ENCODE results near the gene RBM25. TPM values are rescaled to one million over a fixed set of nuclear protein-coding genes. Genes with fewer than 3 reads are reported as not detected.
"Not testable (repeated sequence)": the region's sequence is repeated elsewhere in the genome, so short reads cannot be mapped to it uniquely, and the experiment has no call there.

The RBM25 gene
- 128 and 129 TPM in 2 replicates for total RNA-seq

- DNase-seq (ENCODE audit: low spot score) = peak; percentile 94
- no peaks in the 10 kb centered on the region for H3K27me3 Mint-ChIP-seq (ENCODE audit: insufficient read depth)
- intact Hi-C loops (cut with micrococcal nuclease) = loop anchor here (1.0 to 5.0 kb wide), 13 partner anchors 31 to 1024 kb away; partner anchors contain the start of genes ALDH6A1, DCAF4, DNAL1 and DPF3
- H3K36me3 Mint-ChIP-seq (ENCODE audit: low read depth) = peaks cover 17% of the 10 kb centered on the region
- no peaks in the 10 kb centered on the region for H3K9me3 Mint-ChIP-seq
- no peak within 1 kb of the TSS for H3K27ac Mint-ChIP-seq
- H3K4me3 Mint-ChIP-seq = no peak within 1 kb of the TSS
- peaks cover 32% of the 10 kb centered on the region for H3K4me1 Mint-ChIP-seq (ENCODE audit: low read depth)
Measured at GRCh38 chr14:73058224-73058921, at the start of gene RBM25. RBM25 (plus strand) TSS chr14:73058534; CDS start chr14:73071642, 13,108 bp downstream.

GRCh38 chr14:73011189-73011588, 47.1 kb upstream of the RBM25 start:
- DNase-seq (ENCODE audit: low spot score); H3K27ac Mint-ChIP-seq; H3K4me3 Mint-ChIP-seq; H3K27me3 Mint-ChIP-seq (ENCODE audit: insufficient read depth); H3K9me3 Mint-ChIP-seq; intact Hi-C loops (cut with micrococcal nuclease): not testable (repeated sequence)
- H3K4me1 Mint-ChIP-seq (ENCODE audit: low read depth) = peaks cover 18% of the 10 kb centered on the region
- peaks cover 28% of the 10 kb centered on the region for H3K36me3 Mint-ChIP-seq (ENCODE audit: low read depth)

GRCh38 chr14:73014105-73014504, 44.2 kb upstream of the RBM25 start:
- peak; percentile 1 for DNase-seq (ENCODE audit: low spot score)

GRCh38 chr14:73015552-73015951, 42.8 kb upstream of the RBM25 start:
- Mint-ChIP-seq H3K36me3 (ENCODE audit: low read depth) (peaks cover 28% of the 10 kb centered on the region), H3K4me1 (ENCODE audit: low read depth) (peaks cover 18% of the 10 kb centered on the region)
- H3K27me3 Mint-ChIP-seq (ENCODE audit: insufficient read depth); DNase-seq (ENCODE audit: low spot score); intact Hi-C loops (cut with micrococcal nuclease); H3K27ac Mint-ChIP-seq; H3K4me3 Mint-ChIP-seq; H3K9me3 Mint-ChIP-seq: not testable (repeated sequence)

More at GRCh38 chr14:73014105-73014504, 44.2 kb upstream of the RBM25 start:
- Mint-ChIP-seq H3K9me3 (peaks cover 1% of the 10 kb centered on the region), H3K4me1 (ENCODE audit: low read depth) (peaks cover 18% of the 10 kb centered on the region), H3K27me3 (ENCODE audit: insufficient read depth) (no peaks in the 10 kb centered on the region), H3K36me3 (ENCODE audit: low read depth) (peaks cover 30% of the 10 kb centered on the region), H3K27ac (peak overlapping the region; percentile 71), H3K4me3 (no peak overlapping the region)
- intact Hi-C loops (cut with micrococcal nuclease) = loop anchor here (1.0 kb wide), 2 partner anchors 13 to 44 kb away; partner anchors contain the start of genes RBM25 and ZFYVE1

- Mint-ChIP-seq H3K4me1 (ENCODE audit: low read depth) (peaks cover 18% of the 10 kb centered on the region), H3K36me3 (ENCODE audit: low read depth) (peaks cover 28% of the 10 kb centered on the region)
- H3K4me3 Mint-ChIP-seq; H3K27ac Mint-ChIP-seq; H3K27me3 Mint-ChIP-seq (ENCODE audit: insufficient read depth); DNase-seq (ENCODE audit: low spot score); intact Hi-C loops (cut with micrococcal nuclease); H3K9me3 Mint-ChIP-seq: not testable (repeated sequence)
Measured at GRCh38 chr14:73016011-73016410, 42.3 kb upstream of the RBM25 start.

- Mint-ChIP-seq H3K9me3 (no peaks in the 10 kb centered on the region), H3K4me3 (no peak overlapping the region), H3K27ac (no peak overlapping the region), H3K27me3 (ENCODE audit: insufficient read depth) (peaks cover 1% of the 10 kb centered on the region), H3K36me3 (ENCODE audit: low read depth) (peaks cover 32% of the 10 kb centered on the region), H3K4me1 (ENCODE audit: low read depth) (peaks cover 40% of the 10 kb centered on the region)
- no peak for DNase-seq (ENCODE audit: low spot score)
- intact Hi-C loops (cut with micrococcal nuclease) = no loop called here
Measured at GRCh38 chr14:73022051-73022450, 36.3 kb upstream of the RBM25 start.

- peak overlapping the region; percentile 93 for H3K4me3 Mint-ChIP-seq
- no peak for DNase-seq (ENCODE audit: low spot score)
- H3K36me3 Mint-ChIP-seq (ENCODE audit: low read depth) = peaks cover 24% of the 10 kb centered on the region
- no peaks in the 10 kb centered on the region for H3K9me3 Mint-ChIP-seq
- H3K4me1 Mint-ChIP-seq (ENCODE audit: low read depth) = peaks cover 51% of the 10 kb centered on the region
- peaks cover 1% of the 10 kb centered on the region for H3K27me3 Mint-ChIP-seq (ENCODE audit: insufficient read depth)
- peak overlapping the region; percentile 30 for H3K27ac Mint-ChIP-seq
- intact Hi-C loops (cut with micrococcal nuclease) = loop anchor here (5.0 kb wide), 1 partner anchor 432 kb away; the partner anchor contains the start of gene NUMB
Measured at GRCh38 chr14:73025544-73025943, 32.8 kb upstream of the RBM25 start.

- Mint-ChIP-seq H3K36me3 (ENCODE audit: low read depth) (peaks cover 24% of the 10 kb centered on the region), H3K4me1 (ENCODE audit: low read depth) (peaks cover 50% of the 10 kb centered on the region), H3K4me3 (peak overlapping the region; percentile 93), H3K27ac (peak overlapping the region; percentile 78), H3K9me3 (no peaks in the 10 kb centered on the region), H3K27me3 (ENCODE audit: insufficient read depth) (peaks cover 1% of the 10 kb centered on the region)
- peak; percentile 3 for DNase-seq (ENCODE audit: low spot score)
- intact Hi-C loops (cut with micrococcal nuclease) = loop anchor here (2.0 to 5.0 kb wide), 2 partner anchors 100 to 431 kb away; partner anchors contain the start of genes DCAF4 and NUMB
Measured at GRCh38 chr14:73026243-73026844, 32.0 kb upstream of the RBM25 start.

GRCh38 chr14:73026845-73027542, 31.3 kb upstream of the RBM25 start, which contains the start of gene ZFYVE1:
ZFYVE1 (minus strand) TSS chr14:73027106; CDS start chr14:73024508, 2,598 bp downstream.
- H3K9me3 Mint-ChIP-seq = no peaks in the 10 kb centered on the region
- peak within 1 kb of the TSS; percentile 94 for H3K27ac Mint-ChIP-seq
- peaks cover 44% of the 10 kb centered on the region for H3K4me1 Mint-ChIP-seq (ENCODE audit: low read depth)
- intact Hi-C loops (cut with micrococcal nuclease) = loop anchor here (1.0 to 5.0 kb wide), 6 partner anchors 13 to 859 kb away; partner anchors contain the start of genes DCAF4, NUMB, PSEN1 and RBM25
- peaks cover 21% of the 10 kb centered on the region for H3K36me3 Mint-ChIP-seq (ENCODE audit: low read depth)
- DNase-seq (ENCODE audit: low spot score) = peak; percentile 90
- peak within 1 kb of the TSS; percentile 97 for H3K4me3 Mint-ChIP-seq
- peaks cover 1% of the 10 kb centered on the region for H3K27me3 Mint-ChIP-seq (ENCODE audit: insufficient read depth)

GRCh38 chr14:73027546-73027945, 30.8 kb upstream of the RBM25 start:
- peaks cover 1% of the 10 kb centered on the region for H3K27me3 Mint-ChIP-seq (ENCODE audit: insufficient read depth)
- intact Hi-C loops (cut with micrococcal nuclease) = loop anchor here (1.0 to 5.0 kb wide), 6 partner anchors 13 to 859 kb away; partner anchors contain the start of genes DCAF4, NUMB, PSEN1 and RBM25
- no peaks in the 10 kb centered on the region for H3K9me3 Mint-ChIP-seq
- H3K4me1 Mint-ChIP-seq (ENCODE audit: low read depth) = peaks cover 38% of the 10 kb centered on the region
- DNase-seq (ENCODE audit: low spot score) = no peak
- H3K27ac Mint-ChIP-seq = peak overlapping the region; percentile 94
- peak overlapping the region; percentile 97 for H3K4me3 Mint-ChIP-seq
- H3K36me3 Mint-ChIP-seq (ENCODE audit: low read depth) = peaks cover 17% of the 10 kb centered on the region

- Mint-ChIP-seq H3K9me3 (no peaks in the 10 kb centered on the region), H3K4me3 (peak overlapping the region; percentile 97), H3K27me3 (ENCODE audit: insufficient read depth) (peaks cover 1% of the 10 kb centered on the region), H3K4me1 (ENCODE audit: low read depth) (peaks cover 35% of the 10 kb centered on the region), H3K27ac (no peak overlapping the region), H3K36me3 (ENCODE audit: low read depth) (peaks cover 13% of the 10 kb centered on the region)
- intact Hi-C loops (cut with micrococcal nuclease) = loop anchor here (1.0 to 5.0 kb wide), 6 partner anchors 14 to 858 kb away; partner anchors contain the start of genes DCAF4, NUMB, PSEN1 and RBM25
- DNase-seq (ENCODE audit: low spot score) = no peak
Measured at GRCh38 chr14:73027984-73028383, 30.4 kb upstream of the RBM25 start.

GRCh38 chr14:73036706-73037450, 21.5 kb upstream of the RBM25 start:
- H3K4me1 Mint-ChIP-seq (ENCODE audit: low read depth); DNase-seq (ENCODE audit: low spot score); H3K27ac Mint-ChIP-seq: not testable (repeated sequence)

More at GRCh38 chr14:73036706-73037450, 21.5 kb upstream of the RBM25 start:
- intact Hi-C loops (cut with micrococcal nuclease); H3K4me3 Mint-ChIP-seq; H3K36me3 Mint-ChIP-seq (ENCODE audit: low read depth); H3K9me3 Mint-ChIP-seq; H3K27me3 Mint-ChIP-seq (ENCODE audit: insufficient read depth): not testable (repeated sequence)

Data from activated T-helper 1 cell treated with anti-CD3 and anti-CD28 coated beads, Interleukin-12 subunit alpha, Interleukin-12 subunit beta, Interleukin-2, Interleukin-4 antibody, amounts not matched to agents 30 ng/mL and 10 ng/mL and 1 ng/mL, durations not matched to agents 14 hours and 24 hours and 36 hours (primary cell).